ENCODE measurements around the gene DDX60. TPM values are rescaled to one million over a fixed set of nuclear protein-coding genes. Genes with fewer than 3 reads are reported as not detected.

Gene DDX60
- total and polyA plus RNA-seq, 4 donors: 2.9 to 11.3 (median 7.0) TPM

DNA sequence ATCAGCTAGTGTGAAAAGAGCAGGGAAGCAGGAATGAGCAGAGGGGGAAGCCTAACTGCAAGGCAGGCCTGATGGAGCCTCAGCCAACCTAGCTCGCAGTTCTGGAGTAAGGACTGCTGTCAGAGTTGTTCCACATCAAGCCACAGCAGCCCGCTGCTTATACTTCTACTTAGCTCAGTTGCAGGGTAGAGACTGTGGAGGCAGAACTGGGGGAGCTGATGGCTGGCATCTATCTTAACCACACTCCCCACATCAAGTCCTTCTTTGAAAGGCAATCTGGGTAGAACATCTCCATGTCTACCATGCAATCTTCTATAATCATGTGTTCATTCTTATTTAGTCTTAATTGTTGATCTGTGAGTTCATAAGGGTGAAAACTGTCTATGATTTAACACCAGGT is 46.1 kb downstream of the DDX60 start:
- H3K27me3 ChIP-seq (ENCODE audit: control insufficient read depth in 4 of 4, insufficient read depth in 4 of 4, low read length in 3 of 4): no peaks in the 10 kb centered on the region
- no peak overlapping the region for H3K27ac ChIP-seq (ENCODE audit: low read depth in 1 of 2, low read length in 2 of 2)
- H3K36me3 ChIP-seq (ENCODE audit: control insufficient read depth in 4 of 4, insufficient read depth in 3 of 4, low read depth in 1 of 4, low read length in 3 of 4): peaks cover 0 to 26% (median 15%) of the 10 kb centered on the region in 4 donors
- WGBS: 98% methylated on average over 2 of the region's 2 CpGs
- H3K4me1 ChIP-seq (ENCODE audit: control insufficient read depth in 4 of 4, insufficient read depth in 4 of 4, low read length in 3 of 4): no peaks in the 10 kb centered on the region
- no peak overlapping the region for H3K9ac ChIP-seq (ENCODE audit: low read depth in 1 of 2, low read length in 2 of 2)
- DNase-seq (ENCODE audit: low spot score): no peak
- no peaks in the 10 kb centered on the region for H3K9me3 ChIP-seq (ENCODE audit: control insufficient read depth in 4 of 4, low read length in 3 of 4)
- no peak for TF ChIP-seq TAF1 (conservative IDR thresholded peaks at IDR 0.05)
- TF ChIP-seq NR2F2 (IDR thresholded peaks at IDR 0.05): no peak
- TF ChIP-seq FOXA1 (IDR thresholded peaks at IDR 0.05): no peak
- TF ChIP-seq RXRA (IDR thresholded peaks at IDR 0.05): no peak
- TF ChIP-seq, protein P1, sequence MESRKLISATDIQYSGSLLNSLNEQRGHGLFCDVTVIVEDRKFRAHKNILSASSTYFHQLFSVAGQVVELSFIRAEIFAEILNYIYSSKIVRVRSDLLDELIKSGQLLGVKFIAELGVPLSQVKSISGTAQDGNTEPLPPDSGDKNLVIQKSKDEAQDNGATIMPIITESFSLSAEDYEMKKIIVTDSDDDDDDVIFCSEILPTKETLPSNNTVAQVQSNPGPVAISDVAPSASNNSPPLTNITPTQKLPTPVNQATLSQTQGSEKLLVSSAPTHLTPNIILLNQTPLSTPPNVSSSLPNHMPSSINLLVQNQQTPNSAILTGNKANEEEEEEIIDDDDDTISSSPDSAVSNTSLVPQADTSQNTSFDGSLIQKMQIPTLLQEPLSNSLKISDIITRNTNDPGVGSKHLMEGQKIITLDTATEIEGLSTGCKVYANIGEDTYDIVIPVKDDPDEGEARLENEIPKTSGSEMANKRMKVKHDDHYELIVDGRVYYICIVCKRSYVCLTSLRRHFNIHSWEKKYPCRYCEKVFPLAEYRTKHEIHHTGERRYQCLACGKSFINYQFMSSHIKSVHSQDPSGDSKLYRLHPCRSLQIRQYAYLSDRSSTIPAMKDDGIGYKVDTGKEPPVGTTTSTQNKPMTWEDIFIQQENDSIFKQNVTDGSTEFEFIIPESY (IDR thresholded peaks at IDR 0.05): no peak
- TF ChIP-seq, protein P2, sequence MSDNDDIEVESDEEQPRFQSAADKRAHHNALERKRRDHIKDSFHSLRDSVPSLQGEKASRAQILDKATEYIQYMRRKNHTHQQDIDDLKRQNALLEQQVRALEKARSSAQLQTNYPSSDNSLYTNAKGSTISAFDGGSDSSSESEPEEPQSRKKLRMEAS (IDR thresholded peaks at IDR 0.05): no peak
- no peak for TF ChIP-seq ATF3 (IDR thresholded peaks at IDR 0.05)
- TF ChIP-seq FOXA2 (IDR thresholded peaks at IDR 0.05): no peak
- TF ChIP-seq EGR1 (IDR thresholded peaks at IDR 0.05; ENCODE audit: low read depth in 2 of 2): no peak
- TF ChIP-seq, protein P3, sequence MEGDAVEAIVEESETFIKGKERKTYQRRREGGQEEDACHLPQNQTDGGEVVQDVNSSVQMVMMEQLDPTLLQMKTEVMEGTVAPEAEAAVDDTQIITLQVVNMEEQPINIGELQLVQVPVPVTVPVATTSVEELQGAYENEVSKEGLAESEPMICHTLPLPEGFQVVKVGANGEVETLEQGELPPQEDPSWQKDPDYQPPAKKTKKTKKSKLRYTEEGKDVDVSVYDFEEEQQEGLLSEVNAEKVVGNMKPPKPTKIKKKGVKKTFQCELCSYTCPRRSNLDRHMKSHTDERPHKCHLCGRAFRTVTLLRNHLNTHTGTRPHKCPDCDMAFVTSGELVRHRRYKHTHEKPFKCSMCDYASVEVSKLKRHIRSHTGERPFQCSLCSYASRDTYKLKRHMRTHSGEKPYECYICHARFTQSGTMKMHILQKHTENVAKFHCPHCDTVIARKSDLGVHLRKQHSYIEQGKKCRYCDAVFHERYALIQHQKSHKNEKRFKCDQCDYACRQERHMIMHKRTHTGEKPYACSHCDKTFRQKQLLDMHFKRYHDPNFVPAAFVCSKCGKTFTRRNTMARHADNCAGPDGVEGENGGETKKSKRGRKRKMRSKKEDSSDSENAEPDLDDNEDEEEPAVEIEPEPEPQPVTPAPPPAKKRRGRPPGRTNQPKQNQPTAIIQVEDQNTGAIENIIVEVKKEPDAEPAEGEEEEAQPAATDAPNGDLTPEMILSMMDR (IDR thresholded peaks at IDR 0.05; ENCODE audit: low read depth, low read length, missing input control): no peak
- no peak for TF ChIP-seq SP1 (IDR thresholded peaks at IDR 0.05)
- TF ChIP-seq GABPA (IDR thresholded peaks at IDR 0.05 in 1 of 2, conservative IDR thresholded peaks at IDR 0.05 in 1 of 2): no peak
- no peak for TF ChIP-seq REST (IDR thresholded peaks at IDR 0.05)
- no peak for TF ChIP-seq JUND (IDR thresholded peaks at IDR 0.05)
- TF ChIP-seq HNF4A (conservative IDR thresholded peaks at IDR 0.05): no peak
- TF ChIP-seq YY1 (IDR thresholded peaks at IDR 0.05): no peak
- no peak for TF ChIP-seq HNF4G (IDR thresholded peaks at IDR 0.05)
- no peak for TF ChIP-seq RAD21 (IDR thresholded peaks at IDR 0.05)
- H3K4me3 ChIP-seq (ENCODE audit: low read depth in 1 of 3, low read length in 3 of 3): no peak overlapping the region
